HL-60 (cell line): ENCODE measurements around the gene LAMA4.

Experiments
- DNase-seq, 2 experiments: peaks; one replicate each; pipeline ENCODE4 v3.0.0-alpha.2; 2010 to 2020; ENCODE audit warnings: low read depth in 1 of 2, low spot score in 1 of 2
- H3K27ac ChIP-seq: fragments of 250-450 bp; sonication (Bioruptor Pico); replicated peaks from 2 replicates; pipeline ENCODE4 v1.5.1; 2020; ENCODE audit warnings: mild to moderate bottlenecking, moderate library complexity
- H3K27me3 ChIP-seq: fragments of 250-450 bp; sonication (Bioruptor Pico); 2 replicates; pipeline ENCODE4 v1.5.1; 2021; ENCODE audit warnings: mild to moderate bottlenecking, moderate library complexity; ENCODE audit not compliant: insufficient read depth, poor library complexity, severe bottlenecking
- H3K4me3 ChIP-seq: replicated peaks from 2 replicates; pipeline ENCODE4 v1.5.1; 2011; ENCODE audit warnings: mild to moderate bottlenecking, control low read depth, low read length; ENCODE audit not compliant: insufficient read depth
- CTCF ChIP-seq: IDR thresholded peaks from one replicate; pipeline ENCODE4 v1.5.1; 2011; ENCODE audit warnings: low read length, control low read depth, inconsistent platforms; ENCODE audit not compliant: insufficient read depth
- GABPA ChIP-seq: IDR thresholded peaks from 2 replicates; pipeline ENCODE4 v1.6.1; 2012; ENCODE audit warnings: low read depth
- POLR2AphosphoS5 ChIP-seq: IDR thresholded peaks from 2 replicates; pipeline ENCODE4 v1.6.1; 2012; ENCODE audit warnings: low read depth
- REST ChIP-seq: IDR thresholded peaks from 2 replicates; pipeline ENCODE4 v1.6.1; 2012; ENCODE audit warnings: low read depth; ENCODE audit not compliant: insufficient replicate concordance
- SPI1 ChIP-seq: IDR thresholded peaks from 2 replicates; pipeline ENCODE4 v1.6.1; 2012; ENCODE audit warnings: low read depth, mild to moderate bottlenecking, borderline replicate concordance

LAMA4 gene

GRCh38 chr6:112254921-112255320, 554 bp upstream of the LAMA4 start:
- no peak overlapping the region for H3K27ac ChIP-seq
- H3K4me3 ChIP-seq, result no peak overlapping the region
- H3K27me3 ChIP-seq, result peaks cover 30% of the 10 kb centered on the region
- no peak for TF ChIP-seq POLR2AphosphoS5
- TF ChIP-seq CTCF, result no peak
- no peak for TF ChIP-seq SPI1
- no peak for TF ChIP-seq GABPA
- TF ChIP-seq REST, result no peak
- DNase-seq, result no peak

- H3K27ac ChIP-seq, result no peak overlapping the region
- no peak for DNase-seq
Observed at GRCh38 chr6:112253498-112253840, 898 bp downstream of the LAMA4 start.

More at GRCh38 chr6:112253498-112253840, 898 bp downstream of the LAMA4 start:
- Histone ChIP-seq H3K4me3 (no peak overlapping the region), H3K27me3 (peaks cover 30% of the 10 kb centered on the region)
- TF ChIP-seq GABPA (no peak), POLR2AphosphoS5 (no peak), CTCF (no peak), REST (no peak), SPI1 (no peak)
